CD14-positive monocyte (primary cell): ENCODE measurements around the gene GATD1. TPM values are rescaled to one million over a fixed set of nuclear protein-coding genes. Genes with fewer than 3 reads are reported as not detected.

Experiments used
- DNase-seq, 3 donors: peaks; one replicate each; pipeline ENCODE4 v3.0.0-alpha.2; 2011 to 2022
- H2AFZ ChIP-seq: 2 replicates; pipeline ENCODE4 v1.6.0; 2012; ENCODE audit warnings: mild to moderate bottlenecking, low read depth, low read length, inconsistent platforms; ENCODE audit not compliant: insufficient read depth, poor library complexity, severe bottlenecking
- H3K27ac ChIP-seq, 2 donors: 1 replicate in 1 of 2; 2 replicates in 1 of 2; pipeline ENCODE4 v1.5.1; 2012 to 2013; ENCODE audit warnings: low read length in 2 of 2, control low read depth in 1 of 2, inconsistent platforms in 1 of 2, low read depth in 1 of 2, mild to moderate bottlenecking in 1 of 2
- H3K27me3 ChIP-seq, 2 donors: one replicate each; pipeline versions ENCODE4 v1.6.0 to v1.6.1; 2011 to 2013; ENCODE audit warnings: low read length in 2 of 2; ENCODE audit not compliant: control insufficient read depth in 2 of 2, insufficient read depth in 2 of 2
- H3K36me3 ChIP-seq, 2 donors: replicated peaks in 1 of 2; 1 replicate in 1 of 2; 2 replicates in 1 of 2; pipeline versions ENCODE4 v1.5.1 to v1.6.1; 2012 to 2013; ENCODE audit warnings: low read length in 2 of 2, control low read depth in 1 of 2, inconsistent platforms in 1 of 2, mild to moderate bottlenecking in 1 of 2; ENCODE audit not compliant: insufficient read depth in 2 of 2, control insufficient read depth in 1 of 2
- H3K4me1 ChIP-seq, 2 donors: 1 replicate in 1 of 2; 2 replicates in 1 of 2; pipeline versions ENCODE4 v1.5.1 to v1.6.1; 2012 to 2013; ENCODE audit warnings: low read length in 2 of 2, control low read depth in 1 of 2, inconsistent platforms in 1 of 2, mild to moderate bottlenecking in 1 of 2, moderate library complexity in 1 of 2; ENCODE audit not compliant: insufficient read depth in 2 of 2, control insufficient read depth in 1 of 2
- H3K4me2 ChIP-seq: replicated peaks from 2 replicates; pipeline ENCODE3; 2012; ENCODE audit warnings: low read length, moderate library complexity, mild to moderate bottlenecking; ENCODE audit not compliant: poor library complexity, severe bottlenecking; ENCODE audit errors: extremely low read depth
- H3K4me3 ChIP-seq, 3 experiments: fragments of 200-600 bp in 1 of 3; sonication (generic) in 1 of 3; replicated peaks in 1 of 3; 1 replicate in 2 of 3; 2 replicates in 1 of 3; pipeline ENCODE4 v1.5.1; 2011 to 2013; ENCODE audit warnings: low read length in 3 of 3, mild to moderate bottlenecking in 3 of 3, control low read depth in 2 of 3, low read depth in 2 of 3, inconsistent platforms in 1 of 3, moderate library complexity in 1 of 3
- H3K79me2 ChIP-seq: 2 replicates; pipeline ENCODE4 v1.6.0; 2012; ENCODE audit warnings: mild to moderate bottlenecking, control low read depth, inconsistent platforms, low read length, moderate library complexity; ENCODE audit not compliant: insufficient read depth
- H3K9ac ChIP-seq: 2 replicates; pipeline ENCODE4 v1.6.0; 2017; ENCODE audit warnings: low read length, mild to moderate bottlenecking; ENCODE audit not compliant: insufficient read depth, poor library complexity, severe bottlenecking
- H3K9me3 ChIP-seq, 2 donors: replicated peaks in 1 of 2; 1 replicate in 1 of 2; 2 replicates in 1 of 2; pipeline versions ENCODE4 v1.5.1 to v1.6.1; 2012 to 2013; ENCODE audit warnings: low read length in 2 of 2, control low read depth in 1 of 2; ENCODE audit not compliant: control insufficient read depth in 1 of 2, insufficient read depth in 1 of 2
- H4K20me1 ChIP-seq: 2 replicates; pipeline ENCODE4 v1.6.0; 2012; ENCODE audit warnings: mild to moderate bottlenecking, low read length, control low read depth, moderate library complexity; ENCODE audit not compliant: insufficient read depth
- H3K27ac Mint-ChIP-seq, 7 donors: one replicate each; pipeline ENCODE4 v1.8.0; 2020; ENCODE audit warnings: mild to moderate bottlenecking in 7 of 7, mixed read lengths in 7 of 7, moderate library complexity in 6 of 7, inconsistent platforms in 2 of 7
- H3K27me3 Mint-ChIP-seq, 3 donors: one replicate each; pipeline ENCODE4 v1.8.0; 2021 to 2022; ENCODE audit warnings: low read depth in 3 of 3, mild to moderate bottlenecking in 3 of 3, mixed read lengths in 3 of 3, moderate library complexity in 3 of 3, inconsistent platforms in 1 of 3
- H3K36me3 Mint-ChIP-seq, 2 donors: one replicate each; pipeline ENCODE4 v1.8.0; 2020; ENCODE audit warnings: mixed read lengths in 2 of 2, inconsistent platforms in 1 of 2, mild to moderate bottlenecking in 1 of 2
- H3K4me1 Mint-ChIP-seq: one replicate; pipeline ENCODE4 v1.8.0; 2020; ENCODE audit warnings: mild to moderate bottlenecking, mixed read lengths
- H3K4me3 Mint-ChIP-seq, 2 donors: one replicate each; pipeline ENCODE4 v1.8.0; 2020; ENCODE audit warnings: mild to moderate bottlenecking in 2 of 2, mixed read lengths in 2 of 2, moderate library complexity in 1 of 2
- H3K9me3 Mint-ChIP-seq, 7 donors: one replicate each; pipeline ENCODE4 v1.8.0; 2020 to 2022; ENCODE audit warnings: mixed read lengths in 7 of 7, mild to moderate bottlenecking in 6 of 7, moderate library complexity in 6 of 7, inconsistent platforms in 2 of 7
- CTCF ChIP-seq: fragments of 200-600 bp; IDR thresholded peaks from one replicate; pipeline ENCODE4 v1.8.0; 2022; ENCODE audit warnings: antibody characterized with exemption, mild to moderate bottlenecking
- WGBS: methylation state at CpG from one replicate; pipeline ENCODE4 v1.1.5; 2013; ENCODE audit warnings: missing lambda C conversion rate; ENCODE audit not compliant: insufficient coverage; 5-methylcytosine and 5-hydroxymethylcytosine counted together
- intact Hi-C, 2 donors: fragments of 100-400 bp; cut with micrococcal nuclease; formaldehyde crosslinking; loops; one replicate each; pipeline versions ENCODE4 v1.15.0 to v1.15.1; 2023
- polyA plus RNA-seq, 3 donors: library from polyadenylated mRNA; depleted of rRNA in 1 of 3; unstranded in 2 of 3; stranded (reverse) in 1 of 3; fragments of 300-500 nt in 2 of 3; fragments of >200 nt in 1 of 3; fragmentation: Illumina TruSeq in 2 of 3; gene quantifications; 1 replicate in 2 of 3; 2 replicates in 1 of 3; pipeline ENCODE4 v1.2.3, GENCODE V29; 2012 to 2021

Gene GATD1
- polyA plus RNA-seq, 3 donors = 4.5 to 45.6 (median 4.6) TPM

GRCh38 chr11:790721-791564 lies 13.7 kb upstream of the GATD1 start:
- Histone ChIP-seq H4K20me1 (peaks cover 12% of the 10 kb centered on the region), H2AFZ (no peak overlapping the region), H3K79me2 (peaks cover 8% of the 10 kb centered on the region), H3K27me3 (peaks cover 4 to 28% of the 10 kb centered on the region in 2 donors), H3K4me1 (peaks cover 9% of the 10 kb centered on the region in 2 donors), H3K4me3 (no peak overlapping the region), H3K9me3 (no peaks in the 10 kb centered on the region), H3K36me3 (peaks cover 5 to 9% of the 10 kb centered on the region in 2 donors), H3K4me2 (no peak overlapping the region), H3K9ac (no peak overlapping the region), H3K27ac (no peak overlapping the region)
- no peak for DNase-seq
- H3K27me3 Mint-ChIP-seq = peaks cover 15 to 36% (median 20%) of the 10 kb centered on the region in 3 donors
- TF ChIP-seq CTCF = no peak
- peaks cover 16 to 17% of the 10 kb centered on the region in 2 donors for H3K36me3 Mint-ChIP-seq
- no peak overlapping the region for H3K27ac Mint-ChIP-seq
- WGBS = 87% methylated on average over 18 of the region's 18 CpGs
- H3K4me1 Mint-ChIP-seq = peaks cover 3% of the 10 kb centered on the region
- H3K9me3 Mint-ChIP-seq = peaks cover 0 to 2% (median 0%) of the 10 kb centered on the region in 7 donors
- peak overlapping the region in 1 of 2 donors; percentile 37 for H3K4me3 Mint-ChIP-seq
- intact Hi-C loops = no loop called here

- no peaks in the 10 kb centered on the region for H3K4me1 ChIP-seq
- no peak within 1 kb of the TSS for H3K4me3 ChIP-seq
- H3K4me2 ChIP-seq = no peak within 1 kb of the TSS
- Mint-ChIP-seq H3K9me3 (peaks cover 0 to 2% (median 0%) of the 10 kb centered on the region in 7 donors), H3K36me3 (peaks cover 17 to 20% of the 10 kb centered on the region in 2 donors), H3K4me3 (peak within 1 kb of the TSS; percentile 37 to 46), H3K4me1 (no peaks in the 10 kb centered on the region), H3K27ac (no peak within 1 kb of the TSS), H3K27me3 (peaks cover 15 to 37% (median 20%) of the 10 kb centered on the region in 3 donors)
- no peaks in the 10 kb centered on the region for H3K79me2 ChIP-seq
- H4K20me1 ChIP-seq = peaks cover 12% of the 10 kb centered on the region
- peaks cover 4 to 28% of the 10 kb centered on the region in 2 donors for H3K27me3 ChIP-seq
- no peak within 1 kb of the TSS for H2AFZ ChIP-seq
- intact Hi-C loops = no loop called here
- no peak within 1 kb of the TSS for H3K27ac ChIP-seq
- no peak for DNase-seq
- WGBS = 3% methylated on average over 22 of the region's 44 CpGs
- H3K9me3 ChIP-seq = no peaks in the 10 kb centered on the region
- TF ChIP-seq CTCF = no peak
- peaks cover 5 to 9% of the 10 kb centered on the region in 2 donors for H3K36me3 ChIP-seq
- H3K9ac ChIP-seq = no peak within 1 kb of the TSS
These were observed 12.7 kb upstream of the GATD1 start, which contains the start of gene CEND1 for GRCh38 chr11:789943-790342. Gene CEND1 (minus strand): TSS chr11:790090. CDS start chr11:788576, 1,514 bp downstream.
